Measurements from ENCODE around the gene C3.
"Not testable (repeated sequence)": the region's sequence is repeated elsewhere in the genome, so short reads cannot be mapped to it uniquely, and the experiment has no call there.

Gene C3

GRCh38 chr19:6712231-6712630 lies 8.2 kb downstream of the C3 start:
- no peak overlapping the region for H3K4me3 ChIP-seq (replicated peaks; ENCODE audit: low read depth, low read length)
- no peak for DNase-seq (ENCODE audit: extremely low read depth, low read depth)
- no peak for TF ChIP-seq CTCF (IDR thresholded peaks at IDR 0.05; ENCODE audit: low read depth, low read length, missing control alignments)

GRCh38 chr19:6711605-6712004 lies 8.8 kb downstream of the C3 start:
- H3K4me3 ChIP-seq (replicated peaks; ENCODE audit: low read depth, low read length), result no peak overlapping the region
- no peak for DNase-seq (ENCODE audit: extremely low read depth, low read depth)
- TF ChIP-seq CTCF (IDR thresholded peaks at IDR 0.05; ENCODE audit: low read depth, low read length, missing control alignments), result no peak

GRCh38 chr19:6711078-6711361 lies 9.4 kb downstream of the C3 start:
- no peak for DNase-seq (ENCODE audit: extremely low read depth, low read depth)
- no peak overlapping the region for H3K4me3 ChIP-seq (replicated peaks; ENCODE audit: low read depth, low read length)
- no peak for TF ChIP-seq CTCF (IDR thresholded peaks at IDR 0.05; ENCODE audit: low read depth, low read length, missing control alignments)

- no peak for DNase-seq (ENCODE audit: extremely low read depth, low read depth)
- no peak overlapping the region for H3K4me3 ChIP-seq (replicated peaks; ENCODE audit: low read depth, low read length)
- TF ChIP-seq CTCF (IDR thresholded peaks at IDR 0.05; ENCODE audit: low read depth, low read length, missing control alignments), result no peak
Measured at GRCh38 chr19:6710273-6711077, 10.0 kb downstream of the C3 start.

- no peak for TF ChIP-seq CTCF (IDR thresholded peaks at IDR 0.05; ENCODE audit: low read depth, low read length, missing control alignments)
- no peak overlapping the region for H3K4me3 ChIP-seq (replicated peaks; ENCODE audit: low read depth, low read length)
Measured at GRCh38 chr19:6709549-6709948, 10.9 kb downstream of the C3 start.

GRCh38 chr19:6708913-6709312 lies 11.5 kb downstream of the C3 start:
- H3K4me3 ChIP-seq (replicated peaks; ENCODE audit: low read depth, low read length); DNase-seq (ENCODE audit: extremely low read depth, low read depth): not testable (repeated sequence)

More at GRCh38 chr19:6709549-6709948, 10.9 kb downstream of the C3 start:
- DNase-seq (ENCODE audit: extremely low read depth, low read depth), result no peak

GRCh38 chr19:6708346-6708745 lies 12.1 kb downstream of the C3 start:
- H3K4me3 ChIP-seq (replicated peaks; ENCODE audit: low read depth, low read length), result no peak overlapping the region
- DNase-seq (ENCODE audit: extremely low read depth, low read depth), result no peak
- TF ChIP-seq CTCF (IDR thresholded peaks at IDR 0.05; ENCODE audit: low read depth, low read length, missing control alignments), result no peak

All from HFF-Myc (cell line).